Measurements from ENCODE around the gene ZMYND10.

The ZMYND10 gene

GRCh38 chr3:50300681-50301254 is 44.8 kb downstream of the ZMYND10 start:
- no peak for DNase-seq

GRCh38 chr3:50299929-50300680 is 45.4 kb downstream of the ZMYND10 start:
- no peak for DNase-seq

- no peak for DNase-seq
These were observed 45.9 kb downstream of the ZMYND10 start for GRCh38 chr3:50299638-50299928.

GRCh38 chr3:50298836-50299637 is 46.5 kb downstream of the ZMYND10 start, which contains the start of the genes HYAL3 and NAA80:
Gene HYAL3 (minus strand): TSS chr3:50299405. CDS start chr3:50295602, 3,803 bp downstream.
Gene NAA80 (minus strand): TSS chr3:50299405. CDS start chr3:50297463, 1,942 bp downstream.
- DNase-seq, result peak; percentile 79 to 92

- DNase-seq, result no peak
These were observed 47.4 kb downstream of the ZMYND10 start for GRCh38 chr3:50297896-50298725.

- DNase-seq, result no peak
These were observed 48.2 kb downstream of the ZMYND10 start for GRCh38 chr3:50297384-50297775.

- no peak for DNase-seq
These were observed 48.7 kb downstream of the ZMYND10 start for GRCh38 chr3:50296721-50297383.

GRCh38 chr3:50295553-50296431 is 49.7 kb downstream of the ZMYND10 start:
- DNase-seq, result no peak

- no peak for DNase-seq
These were observed 50.8 kb downstream of the ZMYND10 start for GRCh38 chr3:50294492-50295403.

- DNase-seq, result no peak
These were observed 51.4 kb downstream of the ZMYND10 start for GRCh38 chr3:50294089-50294488.

GRCh38 chr3:50293079-50293801 is 52.3 kb downstream of the ZMYND10 start:
- DNase-seq, result no peak

GRCh38 chr3:50292159-50293078 is 53.1 kb downstream of the ZMYND10 start, which contains the start of gene IFRD2:
Gene IFRD2 (minus strand): TSS chr3:50292429. CDS start chr3:50292274, 155 bp downstream.
- peak; percentile 74 to 92 for DNase-seq
